Endothelial cell of umbilical vein (primary cell): Measurements from ENCODE around the gene ARHGAP15. TPM values are rescaled to one million over a fixed set of nuclear protein-coding genes. Genes with fewer than 3 reads are reported as not detected.

Source experiments
- BruUV-seq: library from RNA; stranded (reverse); fragments of 400-500 nt; replicated peaks from 2 replicates; lab custom pipeline; 2021; lab: Mats Ljungman, UMichigan
- CTCF ChIA-PET: fragments of 300-600, 350-600 bp; sonication (Branson Sonifier 250); formaldehyde crosslinking; loops from one replicate; lab custom pipeline; 2021; ENCODE audit warnings: antibody characterized with exemption, inconsistent platforms; lab: Charles Lee
- POLR2A ChIA-PET: fragments of 300-600, 350-600 bp; sonication (Branson Sonifier 250); formaldehyde crosslinking; loops from one replicate; lab custom pipeline; 2021; ENCODE audit warnings: antibody characterized with exemption, inconsistent platforms; lab: Charles Lee
- DNase-seq: peaks from one replicate; pipeline ENCODE4 v3.0.0-alpha.2; 2011; ENCODE audit warnings: low read depth, low spot score
- FAIRE-seq: peaks from 2 replicates; lab custom pipeline; 2011; peaks lifted over from hg19 to GRCh38; lab: Jason Lieb, UNC
- H2AFZ ChIP-seq: 2 replicates; pipeline ENCODE4 v1.6.0; 2012; ENCODE audit warnings: low read depth, low read length, control low read depth, inconsistent platforms
- H3K27ac ChIP-seq: 2 replicates; pipeline ENCODE4 v1.5.1; 2011; ENCODE audit warnings: low read depth, mild to moderate bottlenecking, control low read depth, low read length, moderate library complexity; ENCODE audit not compliant: insufficient read depth
- H3K27me3 ChIP-seq, 2 experiments: 2 replicates each; pipeline versions ENCODE4 v1.6.0 to v1.6.1; 2011; ENCODE audit warnings: low read length in 2 of 2, mixed read lengths in 1 of 2; ENCODE audit not compliant: control insufficient read depth in 2 of 2, insufficient read depth in 2 of 2
- H3K36me3 ChIP-seq, 2 experiments: 2 replicates in 1 of 2; 3 replicates in 1 of 2; pipeline ENCODE4 v1.5.1; 2011; ENCODE audit warnings: low read length in 2 of 2, mild to moderate bottlenecking in 1 of 2, moderate library complexity in 1 of 2; ENCODE audit not compliant: control insufficient read depth in 2 of 2, insufficient read depth in 2 of 2; ENCODE audit errors: extremely low read depth in 1 of 2
- H3K4me1 ChIP-seq: 3 replicates; pipeline ENCODE4 v1.5.1; 2011; ENCODE audit warnings: mild to moderate bottlenecking, low read length; ENCODE audit not compliant: control insufficient read depth, insufficient read depth; ENCODE audit errors: extremely low read depth
- H3K4me2 ChIP-seq: 2 replicates; pipeline ENCODE4 v1.6.1; 2011; ENCODE audit warnings: low read length, control low read depth, mixed read lengths; ENCODE audit not compliant: insufficient read depth
- H3K4me3 ChIP-seq, 3 experiments: fragments of 200-600 bp in 1 of 3; sonication (generic), shearing (Covaris generic) in 1 of 3; replicated peaks in 1 of 3; 2 replicates each; pipeline ENCODE4 v1.5.1; 2011 to 2016; ENCODE audit warnings: control low read depth in 3 of 3, low read length in 3 of 3, mild to moderate bottlenecking in 2 of 3, inconsistent platforms in 1 of 3, low read depth in 1 of 3, moderate library complexity in 1 of 3; ENCODE audit not compliant: insufficient read depth in 1 of 3
- H3K79me2 ChIP-seq: 2 replicates; pipeline ENCODE4 v1.6.0; 2012; ENCODE audit warnings: low read length, inconsistent platforms; ENCODE audit not compliant: control insufficient read depth, insufficient read depth
- H3K9ac ChIP-seq: replicated peaks from 2 replicates; pipeline ENCODE3; 2011; ENCODE audit warnings: low read length, control low read depth; ENCODE audit not compliant: insufficient read depth; ENCODE audit errors: extremely low read depth
- H3K9me1 ChIP-seq: replicated peaks from 3 replicates; pipeline ENCODE4 v1.6.0; 2011; ENCODE audit warnings: mild to moderate bottlenecking, low read length; ENCODE audit not compliant: control insufficient read depth, insufficient read depth; ENCODE audit errors: extremely low read depth
- H3K9me3 ChIP-seq: replicated peaks from 2 replicates; pipeline ENCODE4 v1.5.1; 2012; ENCODE audit warnings: low read length, inconsistent platforms; ENCODE audit not compliant: control insufficient read depth, insufficient read depth
- H4K20me1 ChIP-seq: replicated peaks from 2 replicates; pipeline ENCODE3; 2011; ENCODE audit warnings: mild to moderate bottlenecking, low read length; ENCODE audit not compliant: control insufficient read depth, insufficient read depth; ENCODE audit errors: extremely low read depth
- EZH2 ChIP-seq: IDR thresholded peaks from 2 replicates; pipeline ENCODE4 v1.6.1; 2012; ENCODE audit warnings: borderline replicate concordance, low read depth, mild to moderate bottlenecking, moderate library complexity, low read length, inconsistent platforms; ENCODE audit not compliant: severe bottlenecking
- FOS ChIP-seq: IDR thresholded peaks from 2 replicates; pipeline ENCODE4 v1.6.1; 2011; ENCODE audit warnings: mild to moderate bottlenecking, low read length, moderate library complexity, borderline replicate concordance; ENCODE audit not compliant: insufficient read depth
- GATA2 ChIP-seq: IDR thresholded peaks from 2 replicates; pipeline ENCODE4 v1.7.0; 2011; ENCODE audit warnings: low read depth, mild to moderate bottlenecking, moderate library complexity, mixed read lengths, low read length; ENCODE audit not compliant: insufficient read length, insufficient read depth
- JUN ChIP-seq: IDR thresholded peaks from 2 replicates; pipeline ENCODE4 v1.6.1; 2011; ENCODE audit warnings: borderline replicate concordance, low read depth; ENCODE audit not compliant: insufficient read length, insufficient read depth
- MAX ChIP-seq: IDR thresholded peaks from 2 replicates; pipeline ENCODE4 v1.6.1; 2011; ENCODE audit not compliant: insufficient read depth, insufficient read length
- MYC ChIP-seq: IDR thresholded peaks from one replicate; pipeline ENCODE4 v1.6.1; 2011; ENCODE audit warnings: mild to moderate bottlenecking, low read depth, low read length
- POLR2A ChIP-seq: IDR thresholded peaks from 2 replicates; pipeline ENCODE4 v1.6.1; 2012; ENCODE audit warnings: low read depth, mild to moderate bottlenecking, control low read depth, low read length
- POLR2AphosphoS5 ChIP-seq: IDR thresholded peaks from 2 replicates; pipeline ENCODE4 v1.6.1; 2012; ENCODE audit warnings: low read depth, mild to moderate bottlenecking, control low read depth, low read length, moderate library complexity; ENCODE audit not compliant: insufficient read depth
- dilution Hi-C: fragments of 300-500 bp; cut with MboI; formaldehyde crosslinking; loops from one replicate; pipeline ENCODE4 v1.15.0; 2019; ENCODE audit warnings: low sequenced_read_pairs; ENCODE audit not compliant: extremely low pct_ligation_motif_present
- intact Hi-C: fragments of 100-400 bp; cut with micrococcal nuclease; formaldehyde crosslinking; loops from one replicate; pipeline ENCODE4 v1.10.0; 2022
- polyA plus RNA-seq, 4 experiments: library from polyadenylated mRNA; depleted of rRNA in 3 of 4; stranded (reverse) in 3 of 4; unstranded in 1 of 4; fragments of >200 nt; gene quantifications; 2 replicates each; pipeline versions ENCODE4 v1.2.1 to v1.2.3, GENCODE V29; 2011 to 2012; ENCODE audit warnings: missing spikeins in 1 of 4
- total RNA-seq: library from RNA; stranded (reverse); gene quantifications from 2 replicates; pipeline ENCODE4 v1.2.3, GENCODE V29; 2021
- TF ChIP-seq, protein P1 (sequence below), 2 donors: IDR thresholded peaks; 1 replicate in 1 of 2; 2 replicates in 1 of 2; pipeline ENCODE4 v1.5.1; 2011; ENCODE audit warnings: low read length in 2 of 2, mild to moderate bottlenecking in 2 of 2, moderate library complexity in 2 of 2, control low read depth in 1 of 2, inconsistent platforms in 1 of 2, low read depth in 1 of 2; ENCODE audit not compliant: insufficient read depth in 1 of 2; ENCODE audit errors: extremely low read depth in 1 of 2

Gene ARHGAP15
- total and polyA plus RNA-seq, 2 donors (not counting 3 experiments of a cell fraction or from before 2014, with no cell fraction given): not detected

DNA sequence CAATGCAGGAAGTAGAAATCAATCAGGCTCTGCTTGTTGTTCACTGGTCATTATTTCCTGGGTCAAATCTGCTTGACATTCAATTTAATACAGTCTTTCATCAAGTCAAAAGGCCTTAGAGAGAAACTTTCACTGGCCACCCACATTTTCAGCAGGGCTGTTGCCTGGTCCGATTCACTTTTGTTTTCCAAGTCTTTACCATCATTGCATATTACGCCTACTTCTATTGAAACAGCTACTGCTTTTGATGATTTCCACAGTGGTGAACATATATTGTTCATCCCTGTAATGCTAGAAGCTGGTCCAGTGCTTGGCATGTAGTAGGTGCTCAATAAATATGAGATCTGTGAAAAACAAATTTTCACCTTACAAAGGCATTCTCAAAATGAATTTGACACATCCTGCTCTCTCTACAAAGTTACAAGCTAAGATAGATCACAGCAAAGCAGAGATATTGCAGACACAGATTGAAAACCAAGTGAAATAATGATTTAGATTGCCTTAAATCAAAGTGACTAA, 600.1 kb downstream of the ARHGAP15 start:
- Histone ChIP-seq H3K9me3 (no peaks in the 10 kb centered on the region), H3K4me3 (no peak overlapping the region), H2AFZ (no peak overlapping the region), H3K9me1 (no peaks in the 10 kb centered on the region), H3K4me1 (no peaks in the 10 kb centered on the region), H3K79me2 (no peaks in the 10 kb centered on the region), H3K27me3 (peaks cover 0 to 3% of the 10 kb centered on the region in 2 experiments), H3K4me2 (no peak overlapping the region), H4K20me1 (no peaks in the 10 kb centered on the region), H3K36me3 (no peaks in the 10 kb centered on the region), H3K9ac (no peak overlapping the region), H3K27ac (no peak overlapping the region)
- ChIA-PET CTCF (no interaction called here), POLR2A (no interaction called here)
- no peak for FAIRE-seq
- BruUV-seq: no TSS peak
- DNase-seq: no peak
- intact Hi-C loops (no loop called here), dilution Hi-C loops (no loop called here)
- TF ChIP-seq, protein P1, sequence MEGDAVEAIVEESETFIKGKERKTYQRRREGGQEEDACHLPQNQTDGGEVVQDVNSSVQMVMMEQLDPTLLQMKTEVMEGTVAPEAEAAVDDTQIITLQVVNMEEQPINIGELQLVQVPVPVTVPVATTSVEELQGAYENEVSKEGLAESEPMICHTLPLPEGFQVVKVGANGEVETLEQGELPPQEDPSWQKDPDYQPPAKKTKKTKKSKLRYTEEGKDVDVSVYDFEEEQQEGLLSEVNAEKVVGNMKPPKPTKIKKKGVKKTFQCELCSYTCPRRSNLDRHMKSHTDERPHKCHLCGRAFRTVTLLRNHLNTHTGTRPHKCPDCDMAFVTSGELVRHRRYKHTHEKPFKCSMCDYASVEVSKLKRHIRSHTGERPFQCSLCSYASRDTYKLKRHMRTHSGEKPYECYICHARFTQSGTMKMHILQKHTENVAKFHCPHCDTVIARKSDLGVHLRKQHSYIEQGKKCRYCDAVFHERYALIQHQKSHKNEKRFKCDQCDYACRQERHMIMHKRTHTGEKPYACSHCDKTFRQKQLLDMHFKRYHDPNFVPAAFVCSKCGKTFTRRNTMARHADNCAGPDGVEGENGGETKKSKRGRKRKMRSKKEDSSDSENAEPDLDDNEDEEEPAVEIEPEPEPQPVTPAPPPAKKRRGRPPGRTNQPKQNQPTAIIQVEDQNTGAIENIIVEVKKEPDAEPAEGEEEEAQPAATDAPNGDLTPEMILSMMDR (IDR thresholded peaks at IDR 0.05; ENCODE audit: extremely low read depth in 1 of 2, insufficient read depth in 1 of 2, low read depth in 1 of 2, low read length in 2 of 2): no peak
- no peak for TF ChIP-seq EZH2
- TF ChIP-seq POLR2A: no peak

DNA sequence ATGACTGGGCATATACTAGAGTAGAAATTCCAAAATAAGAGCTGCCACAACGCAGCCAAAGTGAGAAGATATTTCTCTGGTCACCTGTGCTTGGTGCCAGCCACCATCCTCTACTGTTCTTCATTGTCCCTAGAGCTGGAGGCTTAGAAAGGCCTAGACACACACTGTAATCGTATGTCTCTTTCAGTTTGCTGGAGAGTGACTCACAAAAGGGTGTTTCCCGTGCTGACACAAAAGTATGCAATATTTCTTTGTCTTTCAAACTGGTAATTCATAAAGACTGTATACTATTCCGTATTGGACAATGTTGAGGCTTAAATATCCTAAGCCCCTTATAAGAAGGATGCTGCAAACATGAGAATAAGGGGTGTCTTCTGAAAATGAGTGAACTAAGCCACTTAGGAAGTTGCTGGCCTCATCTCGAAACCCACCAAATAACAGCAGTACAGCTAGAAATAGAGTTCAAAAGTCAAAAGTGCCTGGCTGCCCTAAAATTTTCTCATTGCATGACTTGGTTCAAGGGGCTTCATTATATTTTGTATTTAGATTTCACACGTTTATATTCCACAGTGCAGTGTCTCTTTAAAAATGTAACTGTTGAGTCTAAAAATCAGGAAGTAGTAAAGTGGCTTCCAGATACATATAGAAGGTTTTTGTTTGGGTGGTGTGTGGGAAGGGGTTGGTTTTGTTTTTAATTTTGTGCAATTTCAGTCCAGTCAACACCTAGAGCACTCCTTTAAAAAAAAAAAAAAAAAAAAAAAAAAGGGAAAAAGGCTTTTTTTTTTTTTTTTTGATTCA, 601.1 kb downstream of the ARHGAP15 start:
- Histone ChIP-seq H3K9me1 (no peaks in the 10 kb centered on the region), H3K36me3 (no peaks in the 10 kb centered on the region), H4K20me1 (no peaks in the 10 kb centered on the region), H2AFZ (no peak overlapping the region), H3K9ac (no peak overlapping the region), H3K27me3 (peaks cover 0 to 3% of the 10 kb centered on the region in 2 experiments), H3K79me2 (no peaks in the 10 kb centered on the region), H3K27ac (no peak overlapping the region), H3K4me3 (no peak overlapping the region), H3K4me1 (no peaks in the 10 kb centered on the region), H3K9me3 (no peaks in the 10 kb centered on the region), H3K4me2 (no peak overlapping the region)
- no peak for FAIRE-seq
- no TSS peak for BruUV-seq
- TF ChIP-seq, protein P1 (IDR thresholded peaks at IDR 0.05; ENCODE audit: extremely low read depth in 1 of 2, insufficient read depth in 1 of 2, low read depth in 1 of 2, low read length in 2 of 2): no peak
- TF ChIP-seq MYC (no peak), EZH2 (no peak), MAX (no peak), POLR2A (no peak), JUN (no peak), GATA2 (no peak), FOS (no peak), POLR2AphosphoS5 (no peak)
- ChIA-PET POLR2A (no interaction called here), CTCF (no interaction called here)
- intact Hi-C loops (no loop called here), dilution Hi-C loops (no loop called here)
- no peak for DNase-seq
